Upper lobe of left lung (tissue), 4 donors: ENCODE measurements around the gene ZDHHC8.

Experiments
- EP300 ChIP-seq, 4 donors: sonication (generic); formaldehyde crosslinking; IDR thresholded peaks; one replicate each; pipeline ENCODE4 v1.5.1; 2017; ENCODE audit warnings: antibody characterized with exemption in 4 of 4, control low read depth in 2 of 4
- POLR2A ChIP-seq, 4 donors: fragments of 450-650 bp; IDR thresholded peaks; one replicate each; pipeline ENCODE4 v1.5.1; 2016 to 2017; ENCODE audit warnings: antibody characterized with exemption in 4 of 4, mild to moderate bottlenecking in 2 of 4
- TF ChIP-seq, protein P1 (sequence below), 6 experiments: fragments of 450-650 bp in 4 of 6; fragments of 200-600 bp in 2 of 6; sonication (generic) in 2 of 6; IDR thresholded peaks; one replicate each; pipeline ENCODE4 v1.5.1; 2016 to 2019; ENCODE audit warnings: antibody characterized with exemption in 6 of 6

DNA sequence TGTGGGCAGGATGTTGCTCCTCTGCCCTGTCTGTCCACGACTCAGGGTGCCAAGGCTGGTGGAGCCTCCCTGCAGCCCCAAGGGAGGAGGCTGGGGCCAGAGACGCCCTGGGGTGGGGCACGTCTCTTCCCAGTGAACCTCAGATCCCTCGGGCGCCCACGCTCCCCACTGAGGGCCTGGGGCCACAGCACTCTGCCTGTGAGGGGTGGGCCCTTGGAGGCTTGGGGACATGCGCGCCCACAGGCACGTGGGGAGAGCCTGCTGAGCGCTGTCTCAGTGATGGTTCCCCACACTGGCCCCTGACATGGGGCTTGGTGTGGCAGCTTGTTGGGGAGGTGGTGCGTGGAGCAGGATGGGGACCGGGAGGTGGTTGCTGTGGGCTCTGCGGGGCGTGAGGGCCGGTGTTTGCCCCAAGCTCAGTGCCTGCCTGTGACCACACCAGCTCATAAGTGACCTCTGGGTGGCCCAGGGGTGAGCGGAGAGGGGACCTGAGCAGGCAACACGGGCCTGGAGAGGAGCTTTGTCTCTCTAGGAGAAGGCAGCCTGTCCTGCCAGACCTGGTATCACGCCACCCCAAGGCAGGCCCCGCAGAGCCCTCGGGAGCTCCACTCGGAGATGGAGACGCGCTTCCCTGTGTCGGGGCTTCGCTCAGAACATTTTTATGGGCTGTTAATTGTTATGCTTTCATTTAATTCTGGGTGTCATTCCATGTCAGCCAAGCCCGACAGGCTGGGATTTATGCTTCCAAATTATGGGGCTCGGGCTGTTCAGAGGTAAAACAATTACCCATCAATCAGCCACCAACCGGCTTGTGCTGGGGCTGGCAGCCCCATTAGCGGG, 46.7 kb downstream of the ZDHHC8 start:
- TF ChIP-seq, protein P1, sequence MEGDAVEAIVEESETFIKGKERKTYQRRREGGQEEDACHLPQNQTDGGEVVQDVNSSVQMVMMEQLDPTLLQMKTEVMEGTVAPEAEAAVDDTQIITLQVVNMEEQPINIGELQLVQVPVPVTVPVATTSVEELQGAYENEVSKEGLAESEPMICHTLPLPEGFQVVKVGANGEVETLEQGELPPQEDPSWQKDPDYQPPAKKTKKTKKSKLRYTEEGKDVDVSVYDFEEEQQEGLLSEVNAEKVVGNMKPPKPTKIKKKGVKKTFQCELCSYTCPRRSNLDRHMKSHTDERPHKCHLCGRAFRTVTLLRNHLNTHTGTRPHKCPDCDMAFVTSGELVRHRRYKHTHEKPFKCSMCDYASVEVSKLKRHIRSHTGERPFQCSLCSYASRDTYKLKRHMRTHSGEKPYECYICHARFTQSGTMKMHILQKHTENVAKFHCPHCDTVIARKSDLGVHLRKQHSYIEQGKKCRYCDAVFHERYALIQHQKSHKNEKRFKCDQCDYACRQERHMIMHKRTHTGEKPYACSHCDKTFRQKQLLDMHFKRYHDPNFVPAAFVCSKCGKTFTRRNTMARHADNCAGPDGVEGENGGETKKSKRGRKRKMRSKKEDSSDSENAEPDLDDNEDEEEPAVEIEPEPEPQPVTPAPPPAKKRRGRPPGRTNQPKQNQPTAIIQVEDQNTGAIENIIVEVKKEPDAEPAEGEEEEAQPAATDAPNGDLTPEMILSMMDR (IDR thresholded peaks at IDR 0.05): no peak
- TF ChIP-seq POLR2A (IDR thresholded peaks at IDR 0.05) (no peak), EP300 (IDR thresholded peaks at IDR 0.05) (no peak)
